ENCODE results near the gene SEMA5A. TPM values are rescaled to one million over a fixed set of nuclear protein-coding genes. Genes with fewer than 3 reads are reported as not detected.

The SEMA5A gene
- total and polyA plus RNA-seq, 8 donors, result 18.2 to 29.5 (median 20.8) TPM

DNA sequence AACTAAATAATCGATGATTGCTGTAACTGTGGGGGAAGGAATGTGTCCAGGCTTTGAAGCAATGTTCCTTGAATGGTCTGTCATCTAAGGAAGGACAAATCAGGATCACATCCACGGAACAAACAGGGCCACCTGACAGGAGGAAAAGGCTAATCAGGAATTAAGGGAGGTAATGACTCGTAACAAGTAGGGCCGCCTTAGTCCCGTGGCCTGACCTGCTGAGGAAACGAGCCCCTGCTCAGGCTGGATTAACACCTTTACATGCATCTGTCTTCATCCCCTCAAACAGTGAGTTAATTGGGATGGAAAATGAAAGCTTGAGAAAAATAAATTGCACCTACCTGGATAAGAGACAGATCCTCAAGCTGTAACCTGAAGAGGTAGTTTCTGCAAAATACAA is 227.8 kb downstream of the SEMA5A start:
- Histone ChIP-seq H3K36me3 (no peaks in the 10 kb centered on the region), H3K4me1 (no peaks in the 10 kb centered on the region), H3K9me3 (no peaks in the 10 kb centered on the region), H3K27ac (no peak overlapping the region), H3K27me3 (no peaks in the 10 kb centered on the region), H3K4me3 (no peak overlapping the region)
- DNase-seq, result no peak
- no peak for ATAC-seq
- intact Hi-C loops (cut with DNase I), result no loop called here
- no peak for TF ChIP-seq CTCF (IDR thresholded peaks at IDR 0.05)

DNA sequence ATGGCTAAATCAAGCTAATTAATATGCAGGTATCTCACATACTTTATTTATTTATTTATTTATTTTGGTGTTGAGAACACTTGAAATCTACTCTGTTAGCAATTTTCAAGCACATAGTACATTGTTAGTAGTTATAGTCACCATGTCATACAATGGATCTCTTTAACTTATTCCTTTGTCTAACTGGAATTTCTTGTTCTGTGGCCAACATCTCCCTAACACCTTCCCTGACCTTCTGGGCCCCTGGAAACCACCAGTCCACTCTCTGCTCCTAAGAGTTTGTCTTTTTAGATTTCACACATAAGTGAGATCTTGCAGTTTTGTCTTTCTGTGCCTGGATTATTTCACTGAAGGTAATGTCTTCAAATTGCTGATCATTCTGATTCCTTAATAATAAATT is 229.1 kb downstream of the SEMA5A start:
- Histone ChIP-seq H3K36me3 (no peaks in the 10 kb centered on the region), H3K27ac (no peak overlapping the region), H3K9me3 (no peaks in the 10 kb centered on the region), H3K4me1 (no peaks in the 10 kb centered on the region), H3K4me3 (no peak overlapping the region), H3K27me3 (no peaks in the 10 kb centered on the region)
- intact Hi-C loops (cut with DNase I), result no loop called here
- DNase-seq, result no peak
- no peak for TF ChIP-seq CTCF (IDR thresholded peaks at IDR 0.05)
- peak; percentile 63 for ATAC-seq

DNA sequence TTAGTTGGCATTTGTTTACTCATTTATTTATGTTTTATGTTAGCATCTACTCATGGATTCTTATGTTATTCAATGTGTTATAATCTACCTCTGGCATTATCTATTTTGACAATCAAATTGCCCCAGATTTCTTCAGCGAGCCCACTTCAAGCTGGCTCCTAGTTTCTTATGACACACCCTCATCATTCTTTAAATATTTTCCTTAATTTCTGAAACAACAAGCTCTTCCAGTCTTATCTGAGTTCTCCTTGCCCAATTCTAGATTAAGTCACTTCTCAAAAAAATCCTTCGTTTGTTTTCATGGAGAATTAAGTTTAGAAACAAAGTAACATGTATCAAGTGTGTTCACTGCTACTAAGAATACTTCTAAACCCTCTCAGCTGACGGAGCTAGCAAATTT is 229.8 kb downstream of the SEMA5A start:
- no peak overlapping the region for H3K4me3 ChIP-seq
- H3K27me3 ChIP-seq, result no peaks in the 10 kb centered on the region
- no peak overlapping the region for H3K27ac ChIP-seq
- ATAC-seq (peak; percentile 35), DNase-seq (no peak)
- no peaks in the 10 kb centered on the region for H3K9me3 ChIP-seq
- no peak for TF ChIP-seq CTCF (IDR thresholded peaks at IDR 0.05)
- H3K4me1 ChIP-seq, result no peaks in the 10 kb centered on the region
- no peaks in the 10 kb centered on the region for H3K36me3 ChIP-seq
- intact Hi-C loops (cut with DNase I), result no loop called here

DNA sequence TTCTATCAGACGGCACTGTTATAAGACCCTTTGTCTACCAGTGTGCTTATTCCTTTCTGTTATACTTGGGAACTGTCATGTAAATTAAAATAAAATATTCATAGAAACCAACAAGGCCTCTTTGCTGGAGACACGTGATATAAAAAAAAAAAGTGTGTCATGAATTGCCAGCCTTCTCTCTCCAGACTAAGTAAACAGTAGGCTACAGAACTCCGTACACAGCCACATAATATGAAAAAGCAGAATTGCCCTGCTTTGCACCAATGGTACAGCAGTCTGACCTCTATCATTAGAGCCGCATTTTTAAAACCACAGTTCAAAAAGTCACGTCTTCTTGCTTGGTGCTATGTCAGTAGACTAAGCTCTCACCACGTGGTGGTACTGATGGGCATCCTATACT is 231.3 kb downstream of the SEMA5A start:
- no peaks in the 10 kb centered on the region for H3K9me3 ChIP-seq
- intact Hi-C loops (cut with DNase I), result no loop called here
- H3K36me3 ChIP-seq, result no peaks in the 10 kb centered on the region
- DNase-seq, result no peak
- ATAC-seq, result no peak
- H3K27me3 ChIP-seq, result no peaks in the 10 kb centered on the region
- no peak overlapping the region for H3K4me3 ChIP-seq
- TF ChIP-seq CTCF (IDR thresholded peaks at IDR 0.05), result no peak
- no peak overlapping the region for H3K27ac ChIP-seq
- no peaks in the 10 kb centered on the region for H3K4me1 ChIP-seq

GRCh38 chr5:9313751-9314150 is 232.1 kb downstream of the SEMA5A start:
- no peak overlapping the region for H3K4me3 ChIP-seq
- intact Hi-C loops (cut with DNase I), result no loop called here
- no peak for ATAC-seq

More at GRCh38 chr5:9313751-9314150, 232.1 kb downstream of the SEMA5A start:
- DNase-seq, result no peak
- Histone ChIP-seq H3K27me3 (no peaks in the 10 kb centered on the region), H3K9me3 (no peaks in the 10 kb centered on the region), H3K27ac (no peak overlapping the region), H3K4me1 (no peaks in the 10 kb centered on the region), H3K36me3 (no peaks in the 10 kb centered on the region)
- TF ChIP-seq CTCF (IDR thresholded peaks at IDR 0.05), result no peak
